ENCODE data around the gene KCNIP4. TPM values are rescaled to one million over a fixed set of nuclear protein-coding genes. Genes with fewer than 3 reads are reported as not detected.

The KCNIP4 gene
- total and polyA plus RNA-seq, 9 of the 15 experiments (the other 6 are each of a cell fraction or from before 2014, with no cell fraction given) = 0.25 to 0.41 TPM; not detected in 7

DNA sequence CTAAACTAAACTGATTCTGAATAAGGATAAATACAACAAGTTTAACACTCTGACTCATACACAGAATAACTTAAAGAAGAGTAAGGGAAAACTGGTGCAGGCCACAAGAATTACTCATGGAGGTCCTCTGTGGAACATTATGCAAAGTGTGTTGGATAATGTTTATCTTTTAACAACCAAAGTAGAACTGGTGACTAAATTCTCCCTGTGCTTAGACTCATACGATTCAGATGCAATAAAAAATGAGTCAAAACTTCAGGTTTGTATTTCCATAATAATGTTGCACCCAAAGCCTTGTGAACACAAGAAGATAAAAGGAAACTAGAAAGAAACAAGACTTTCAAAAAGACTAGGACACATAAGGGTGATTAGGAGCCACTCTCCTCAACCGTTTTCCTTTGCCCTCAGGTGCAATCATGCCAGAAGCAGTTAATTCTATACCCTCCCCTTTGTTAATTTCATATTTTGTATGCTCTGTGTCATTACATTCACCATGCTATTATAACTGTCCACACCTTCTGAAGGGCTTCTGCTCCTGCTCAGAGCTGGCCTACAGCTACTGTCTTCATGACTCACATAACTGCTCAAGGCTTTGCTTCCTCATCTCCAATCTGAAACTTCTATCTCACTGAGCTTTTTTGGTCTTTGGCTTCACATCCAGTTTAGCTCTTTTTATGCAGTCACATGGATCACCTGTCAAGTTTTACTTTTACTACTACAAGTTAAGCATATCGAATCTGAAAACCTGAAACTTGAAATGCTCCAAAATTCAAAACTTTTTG lies 60.2 kb downstream of the KCNIP4 start:
- H3K9me1 ChIP-seq (ENCODE audit: control insufficient read depth, insufficient read depth, low read length) = no peaks in the 10 kb centered on the region
- WGBS (ENCODE audit: insufficient coverage, low coverage, missing lambda C conversion rate) = 0% methylated on average over 3 of the region's 3 CpGs
- no peak overlapping the region for H3K9ac ChIP-seq (ENCODE audit: insufficient read depth in 1 of 2, low read depth in 2 of 2, low read length in 2 of 2)
- H3K4me2 ChIP-seq (ENCODE audit: insufficient read depth, low read length) = no peak overlapping the region
- no peak overlapping the region for H3K27ac ChIP-seq (ENCODE audit: extremely low read depth, low read depth, low read length)
- BruUV-seq (replicated peaks) = no TSS peak
- no peaks in the 10 kb centered on the region for H3K4me1 ChIP-seq (replicated peaks in 1 of 2; ENCODE audit: control insufficient read depth in 2 of 2, insufficient read depth in 2 of 2, low read length in 2 of 2)
- no peaks in the 10 kb centered on the region for H3K27me3 ChIP-seq (ENCODE audit: control insufficient read depth in 2 of 2, insufficient read depth in 2 of 2, low read length in 2 of 2)
- in situ Hi-C loops (cut with MboI) = no loop called here
- ChIA-PET CTCF (ENCODE audit: low intra/inter-chr PET ratio) (no interaction called here), POLR2A (no interaction called here)
- ATAC-seq (no peak), DNase-seq (ENCODE audit: extremely low read depth in 1 of 4, low spot score in 3 of 4) (no peak), FAIRE-seq (no peak)
- H3K9me3 ChIP-seq (replicated peaks; ENCODE audit: control insufficient read depth, insufficient read depth, low read depth, low read length) = no peaks in the 10 kb centered on the region
- H3K79me2 ChIP-seq (ENCODE audit: control insufficient read depth, insufficient read depth, low read length) = no peaks in the 10 kb centered on the region
- H3K4me3 ChIP-seq = no peak overlapping the region
- no peak for TF ChIP-seq ZNF140 (CRISPR knock-in tag; IDR thresholded peaks at IDR 0.05)
- H2AFZ ChIP-seq (ENCODE audit: low read depth, low read length) = no peak overlapping the region
- intact Hi-C loops (cut with micrococcal nuclease) = no loop called here
- H3K36me3 ChIP-seq (ENCODE audit: control insufficient read depth, insufficient read depth, low read length) = no peaks in the 10 kb centered on the region
- no peaks in the 10 kb centered on the region for H4K20me1 ChIP-seq (replicated peaks; ENCODE audit: control insufficient read depth, insufficient read depth, low read length)

DNA sequence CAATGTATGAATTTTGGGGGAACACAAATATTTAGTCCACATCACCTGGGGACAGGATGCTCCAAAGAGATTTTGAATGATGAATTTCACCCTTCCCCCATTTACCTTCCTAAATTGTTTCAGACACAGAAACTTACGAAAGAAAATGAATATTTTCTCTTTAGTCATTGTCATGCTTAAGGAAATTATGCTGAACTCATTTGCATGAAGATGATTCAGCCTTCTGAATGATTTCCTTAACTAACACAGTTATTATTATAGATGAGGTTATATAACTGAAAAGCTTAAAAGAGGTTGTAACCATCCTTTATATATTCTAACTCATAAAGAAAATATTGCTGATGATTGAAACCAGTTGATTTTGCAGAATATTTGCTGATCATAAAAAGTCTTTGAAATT lies 61.1 kb downstream of the KCNIP4 start:
- H3K9me1 ChIP-seq (ENCODE audit: control insufficient read depth, insufficient read depth, low read length) = no peaks in the 10 kb centered on the region
- H3K36me3 ChIP-seq (ENCODE audit: control insufficient read depth, insufficient read depth, low read length) = no peaks in the 10 kb centered on the region
- H2AFZ ChIP-seq (ENCODE audit: low read depth, low read length) = no peak overlapping the region
- DNase-seq (ENCODE audit: extremely low read depth in 1 of 4, low spot score in 3 of 4) = no peak
- no peaks in the 10 kb centered on the region for H4K20me1 ChIP-seq (replicated peaks; ENCODE audit: control insufficient read depth, insufficient read depth, low read length)
- H3K4me1 ChIP-seq (replicated peaks in 1 of 2; ENCODE audit: control insufficient read depth in 2 of 2, insufficient read depth in 2 of 2, low read length in 2 of 2) = no peaks in the 10 kb centered on the region
- H3K4me2 ChIP-seq (ENCODE audit: insufficient read depth, low read length) = no peak overlapping the region
- POLR2A ChIA-PET = no interaction called here
- 0% methylated on average over 1 of the region's 1 CpG for WGBS (ENCODE audit: insufficient coverage, low coverage, missing lambda C conversion rate)
- intact Hi-C loops (cut with micrococcal nuclease) = no loop called here
- BruUV-seq (replicated peaks) = no TSS peak
- H3K79me2 ChIP-seq (ENCODE audit: control insufficient read depth, insufficient read depth, low read length) = no peaks in the 10 kb centered on the region
- H3K27ac ChIP-seq (ENCODE audit: extremely low read depth, low read depth, low read length) = no peak overlapping the region
- no peak for FAIRE-seq
- no peaks in the 10 kb centered on the region for H3K9me3 ChIP-seq (replicated peaks; ENCODE audit: control insufficient read depth, insufficient read depth, low read depth, low read length)
- CTCF ChIA-PET (ENCODE audit: low intra/inter-chr PET ratio) = no interaction called here
- no peaks in the 10 kb centered on the region for H3K27me3 ChIP-seq (ENCODE audit: control insufficient read depth in 2 of 2, insufficient read depth in 2 of 2, low read length in 2 of 2)
- ATAC-seq = no peak
- no peak overlapping the region for H3K9ac ChIP-seq (ENCODE audit: insufficient read depth in 1 of 2, low read depth in 2 of 2, low read length in 2 of 2)
- in situ Hi-C loops (cut with MboI) = no loop called here
- H3K4me3 ChIP-seq = no peak overlapping the region
- TF ChIP-seq, protein P1, sequence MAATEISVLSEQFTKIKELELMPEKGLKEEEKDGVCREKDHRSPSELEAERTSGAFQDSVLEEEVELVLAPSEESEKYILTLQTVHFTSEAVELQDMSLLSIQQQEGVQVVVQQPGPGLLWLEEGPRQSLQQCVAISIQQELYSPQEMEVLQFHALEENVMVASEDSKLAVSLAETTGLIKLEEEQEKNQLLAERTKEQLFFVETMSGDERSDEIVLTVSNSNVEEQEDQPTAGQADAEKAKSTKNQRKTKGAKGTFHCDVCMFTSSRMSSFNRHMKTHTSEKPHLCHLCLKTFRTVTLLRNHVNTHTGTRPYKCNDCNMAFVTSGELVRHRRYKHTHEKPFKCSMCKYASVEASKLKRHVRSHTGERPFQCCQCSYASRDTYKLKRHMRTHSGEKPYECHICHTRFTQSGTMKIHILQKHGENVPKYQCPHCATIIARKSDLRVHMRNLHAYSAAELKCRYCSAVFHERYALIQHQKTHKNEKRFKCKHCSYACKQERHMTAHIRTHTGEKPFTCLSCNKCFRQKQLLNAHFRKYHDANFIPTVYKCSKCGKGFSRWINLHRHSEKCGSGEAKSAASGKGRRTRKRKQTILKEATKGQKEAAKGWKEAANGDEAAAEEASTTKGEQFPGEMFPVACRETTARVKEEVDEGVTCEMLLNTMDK (IDR thresholded peaks at IDR 0.05; ENCODE audit: borderline replicate concordance, insufficient read depth, low read depth, low read length, poor library complexity, severe bottlenecking) = no peak
- TF ChIP-seq RCOR1 (IDR thresholded peaks at IDR 0.05; ENCODE audit: borderline replicate concordance in 1 of 2, low read depth in 2 of 2, low read length in 2 of 2) (no peak), PCBP1 (IDR thresholded peaks at IDR 0.05; ENCODE audit: low read depth, low read length, poor library complexity, severe bottlenecking) (no peak), NCOA1 (IDR thresholded peaks at IDR 0.05; ENCODE audit: low read depth) (no peak), STAG1 (CRISPR knock-in tag; IDR thresholded peaks at IDR 0.05; ENCODE audit: borderline replicate concordance) (no peak), RB1 (IDR thresholded peaks at IDR 0.05; ENCODE audit: low read depth) (no peak), SRSF3 (IDR thresholded peaks at IDR 0.05; ENCODE audit: insufficient read depth, low read length) (no peak), SMAD1 (IDR thresholded peaks at IDR 0.05; ENCODE audit: low read depth, low read length, partially characterized antibody) (no peak), TSC22D4 (tag; IDR thresholded peaks at IDR 0.05) (no peak), PPARD (CRISPR knock-in tag; IDR thresholded peaks at IDR 0.05) (no peak)
- TF ChIP-seq, protein P2, sequence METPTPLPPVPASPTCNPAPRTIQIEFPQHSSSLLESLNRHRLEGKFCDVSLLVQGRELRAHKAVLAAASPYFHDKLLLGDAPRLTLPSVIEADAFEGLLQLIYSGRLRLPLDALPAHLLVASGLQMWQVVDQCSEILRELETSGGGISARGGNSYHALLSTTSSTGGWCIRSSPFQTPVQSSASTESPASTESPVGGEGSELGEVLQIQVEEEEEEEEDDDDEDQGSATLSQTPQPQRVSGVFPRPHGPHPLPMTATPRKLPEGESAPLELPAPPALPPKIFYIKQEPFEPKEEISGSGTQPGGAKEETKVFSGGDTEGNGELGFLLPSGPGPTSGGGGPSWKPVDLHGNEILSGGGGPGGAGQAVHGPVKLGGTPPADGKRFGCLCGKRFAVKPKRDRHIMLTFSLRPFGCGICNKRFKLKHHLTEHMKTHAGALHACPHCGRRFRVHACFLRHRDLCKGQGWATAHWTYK (CRISPR knock-in tag; IDR thresholded peaks at IDR 0.05) = no peak
